Measurements from ENCODE around the gene PLPPR2. TPM values are rescaled to one million over a fixed set of nuclear protein-coding genes. Genes with fewer than 3 reads are reported as not detected.

PLPPR2 gene
- total RNA-seq, 1 experiment from 2014 or later, result 0.67 TPM

- Histone ChIP-seq H3K79me2 (ENCODE audit: low read length) (no peaks in the 10 kb centered on the region), H4K20me1 (ENCODE audit: insufficient read depth, low read depth, low read length) (no peaks in the 10 kb centered on the region)
Measured at GRCh38 chr19:11390933-11391680, 35.9 kb downstream of the PLPPR2 start.

GRCh38 chr19:11397089-11397610, 41.9 kb downstream of the PLPPR2 start:
- Histone ChIP-seq H3K36me3 (ENCODE audit: insufficient read depth, low read length) (no peaks in the 10 kb centered on the region), H4K20me1 (ENCODE audit: insufficient read depth, low read depth, low read length) (no peaks in the 10 kb centered on the region), H2AFZ (ENCODE audit: low read length) (no peak overlapping the region), H3K79me2 (ENCODE audit: low read length) (no peaks in the 10 kb centered on the region), H3K9me2 (replicated peaks; ENCODE audit: insufficient read depth, low read length) (no peaks in the 10 kb centered on the region), H3K4me1 (ENCODE audit: low read length) (no peaks in the 10 kb centered on the region), H3K9me3 (ENCODE audit: low read length) (no peaks in the 10 kb centered on the region), H3K4me2 (ENCODE audit: low read depth, low read length, poor library complexity, severe bottlenecking) (no peak overlapping the region), H3K4me3 (ENCODE audit: low read length) (no peak overlapping the region), H3K27ac (ENCODE audit: low read length) (no peak overlapping the region), H3K9ac (ENCODE audit: low read length) (no peak overlapping the region), H3K27me3 (ENCODE audit: low read length) (no peaks in the 10 kb centered on the region)
- no peak for DNase-seq

More at GRCh38 chr19:11390933-11391680, 35.9 kb downstream of the PLPPR2 start:
- Histone ChIP-seq H3K4me2 (ENCODE audit: low read depth, low read length, poor library complexity, severe bottlenecking) (no peak overlapping the region), H3K27me3 (ENCODE audit: low read length) (no peaks in the 10 kb centered on the region), H3K9ac (ENCODE audit: low read length) (no peak overlapping the region), H2AFZ (ENCODE audit: low read length) (no peak overlapping the region), H3K9me3 (ENCODE audit: low read length) (no peaks in the 10 kb centered on the region), H3K9me2 (replicated peaks; ENCODE audit: insufficient read depth, low read length) (no peaks in the 10 kb centered on the region), H3K4me1 (ENCODE audit: low read length) (no peaks in the 10 kb centered on the region), H3K27ac (ENCODE audit: low read length) (no peak overlapping the region), H3K36me3 (ENCODE audit: insufficient read depth, low read length) (no peaks in the 10 kb centered on the region), H3K4me3 (ENCODE audit: low read length) (no peak overlapping the region)
- no peak for DNase-seq

- Histone ChIP-seq H4K20me1 (ENCODE audit: insufficient read depth, low read depth, low read length) (no peaks in the 10 kb centered on the region), H2AFZ (ENCODE audit: low read length) (no peak overlapping the region), H3K4me1 (ENCODE audit: low read length) (no peaks in the 10 kb centered on the region), H3K4me3 (ENCODE audit: low read length) (no peak overlapping the region), H3K27ac (ENCODE audit: low read length) (no peak overlapping the region), H3K79me2 (ENCODE audit: low read length) (no peaks in the 10 kb centered on the region), H3K36me3 (ENCODE audit: insufficient read depth, low read length) (no peaks in the 10 kb centered on the region), H3K9ac (ENCODE audit: low read length) (no peak overlapping the region), H3K9me3 (ENCODE audit: low read length) (no peaks in the 10 kb centered on the region), H3K27me3 (ENCODE audit: low read length) (no peaks in the 10 kb centered on the region), H3K9me2 (replicated peaks; ENCODE audit: insufficient read depth, low read length) (no peaks in the 10 kb centered on the region), H3K4me2 (ENCODE audit: low read depth, low read length, poor library complexity, severe bottlenecking) (no peak overlapping the region)
- DNase-seq, result no peak
Measured at GRCh38 chr19:11399667-11400066, 44.4 kb downstream of the PLPPR2 start.

- Histone ChIP-seq H3K4me2 (ENCODE audit: low read depth, low read length, poor library complexity, severe bottlenecking) (no peak overlapping the region), H4K20me1 (ENCODE audit: insufficient read depth, low read depth, low read length) (no peaks in the 10 kb centered on the region), H3K4me3 (ENCODE audit: low read length) (no peak overlapping the region), H3K4me1 (ENCODE audit: low read length) (no peaks in the 10 kb centered on the region), H3K27ac (ENCODE audit: low read length) (no peak overlapping the region), H3K79me2 (ENCODE audit: low read length) (no peaks in the 10 kb centered on the region), H3K36me3 (ENCODE audit: insufficient read depth, low read length) (no peaks in the 10 kb centered on the region), H3K9me2 (replicated peaks; ENCODE audit: insufficient read depth, low read length) (no peaks in the 10 kb centered on the region), H3K9me3 (ENCODE audit: low read length) (no peaks in the 10 kb centered on the region), H3K27me3 (ENCODE audit: low read length) (no peaks in the 10 kb centered on the region), H2AFZ (ENCODE audit: low read length) (no peak overlapping the region), H3K9ac (ENCODE audit: low read length) (no peak overlapping the region)
- DNase-seq, result no peak
Measured at GRCh38 chr19:11400798-11401197, 45.6 kb downstream of the PLPPR2 start.

GRCh38 chr19:11401808-11402543, 46.7 kb downstream of the PLPPR2 start:
- Histone ChIP-seq H3K9me3 (ENCODE audit: low read length) (no peaks in the 10 kb centered on the region), H3K4me1 (ENCODE audit: low read length) (no peaks in the 10 kb centered on the region), H2AFZ (ENCODE audit: low read length) (no peak overlapping the region), H3K9ac (ENCODE audit: low read length) (no peak overlapping the region), H3K79me2 (ENCODE audit: low read length) (no peaks in the 10 kb centered on the region), H3K36me3 (ENCODE audit: insufficient read depth, low read length) (no peaks in the 10 kb centered on the region), H3K9me2 (replicated peaks; ENCODE audit: insufficient read depth, low read length) (no peaks in the 10 kb centered on the region), H3K27me3 (ENCODE audit: low read length) (no peaks in the 10 kb centered on the region), H3K4me3 (ENCODE audit: low read length) (no peak overlapping the region), H3K4me2 (ENCODE audit: low read depth, low read length, poor library complexity, severe bottlenecking) (no peak overlapping the region), H4K20me1 (ENCODE audit: insufficient read depth, low read depth, low read length) (no peaks in the 10 kb centered on the region), H3K27ac (ENCODE audit: low read length) (no peak overlapping the region)
- no peak for DNase-seq

GRCh38 chr19:11404588-11405222, 49.5 kb downstream of the PLPPR2 start:
- Histone ChIP-seq H3K9me2 (replicated peaks; ENCODE audit: insufficient read depth, low read length) (no peaks in the 10 kb centered on the region), H3K4me1 (ENCODE audit: low read length) (no peaks in the 10 kb centered on the region), H3K27ac (ENCODE audit: low read length) (no peak overlapping the region), H3K4me3 (ENCODE audit: low read length) (no peak overlapping the region), H3K4me2 (ENCODE audit: low read depth, low read length, poor library complexity, severe bottlenecking) (no peak overlapping the region), H3K36me3 (ENCODE audit: insufficient read depth, low read length) (no peaks in the 10 kb centered on the region), H3K79me2 (ENCODE audit: low read length) (no peaks in the 10 kb centered on the region), H2AFZ (ENCODE audit: low read length) (no peak overlapping the region), H3K9me3 (ENCODE audit: low read length) (no peaks in the 10 kb centered on the region), H3K27me3 (ENCODE audit: low read length) (no peaks in the 10 kb centered on the region), H3K9ac (ENCODE audit: low read length) (no peak overlapping the region), H4K20me1 (ENCODE audit: insufficient read depth, low read depth, low read length) (no peaks in the 10 kb centered on the region)
- no peak for DNase-seq

- H3K36me3 ChIP-seq (ENCODE audit: insufficient read depth, low read length), result no peaks in the 10 kb centered on the region
- H3K79me2 ChIP-seq (ENCODE audit: low read length), result no peaks in the 10 kb centered on the region
- H3K4me1 ChIP-seq (ENCODE audit: low read length), result no peaks in the 10 kb centered on the region
- H3K4me3 ChIP-seq (ENCODE audit: low read length), result no peak overlapping the region
- H2AFZ ChIP-seq (ENCODE audit: low read length), result no peak overlapping the region
- no peak overlapping the region for H3K9ac ChIP-seq (ENCODE audit: low read length)
- H3K27me3 ChIP-seq (ENCODE audit: low read length), result no peaks in the 10 kb centered on the region
- no peak overlapping the region for H3K4me2 ChIP-seq (ENCODE audit: low read depth, low read length, poor library complexity, severe bottlenecking)
- no peaks in the 10 kb centered on the region for H4K20me1 ChIP-seq (ENCODE audit: insufficient read depth, low read depth, low read length)
- no peak overlapping the region for H3K27ac ChIP-seq (ENCODE audit: low read length)
- H3K9me2 ChIP-seq (replicated peaks; ENCODE audit: insufficient read depth, low read length), result no peaks in the 10 kb centered on the region
- H3K9me3 ChIP-seq (ENCODE audit: low read length), result no peaks in the 10 kb centered on the region
- DNase-seq, result no peak
Measured at GRCh38 chr19:11405846-11406643, 50.8 kb downstream of the PLPPR2 start.

Data from Karpas-422 (cell line).